Measurements from ENCODE around the gene B4GALT2. TPM values are rescaled to one million over a fixed set of nuclear protein-coding genes. Genes with fewer than 3 reads are reported as not detected.

B4GALT2 gene
- total and polyA plus RNA-seq, 2 experiments from 2014 or later: 81.6 to 97.4 TPM

DNA sequence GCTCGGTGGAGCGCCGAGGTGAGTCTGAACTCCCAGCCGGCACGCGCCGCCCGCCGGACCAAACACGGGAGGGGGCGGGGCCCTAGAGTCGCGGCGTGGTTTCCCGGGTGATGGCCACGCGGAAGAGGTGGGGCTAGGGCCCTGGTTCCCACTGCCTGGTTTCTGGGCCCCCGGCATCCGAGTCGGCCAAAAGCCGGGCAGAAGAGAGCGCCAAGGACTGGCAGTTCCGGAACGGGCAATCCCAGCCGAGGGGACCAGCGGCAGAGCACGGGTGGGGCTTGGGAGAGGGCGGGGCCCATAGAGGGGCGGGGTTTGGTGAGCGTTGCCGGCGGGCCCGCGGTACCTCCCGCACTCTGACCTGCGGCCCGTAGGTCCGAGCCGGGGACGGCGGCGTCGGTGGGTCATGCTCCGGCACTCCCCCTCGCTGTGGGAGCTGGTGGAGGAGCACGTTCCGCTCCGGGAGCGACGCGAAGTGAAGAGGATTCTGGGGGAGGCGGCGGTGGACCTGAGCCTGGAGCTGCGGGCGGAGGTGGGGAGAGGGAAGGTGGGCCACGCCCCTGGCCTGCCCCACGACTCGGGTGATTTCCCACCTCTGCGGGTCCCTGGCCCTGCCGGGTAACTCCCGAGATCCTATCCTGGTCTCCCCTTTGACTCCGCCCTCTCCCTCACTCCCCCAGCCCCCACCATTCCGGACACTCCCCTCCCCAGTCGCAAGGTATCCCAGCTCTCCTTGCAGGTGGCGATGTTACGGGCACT is 12.6 kb downstream of the B4GALT2 start, which contains the start of gene CCDC24:
CCDC24 (plus strand) TSS at position 124 of the 756 bp plus-strand sequence; CDS start at position 404, 280 bp downstream.
- Histone ChIP-seq H3K4me3 (peak within 1 kb of the TSS; percentile 56), H3K27me3 (no peaks in the 10 kb centered on the region), H3K9me3 (ENCODE audit: low read depth) (no peaks in the 10 kb centered on the region), H3K27ac (peak within 1 kb of the TSS; percentile 28), H3K36me3 (no peaks in the 10 kb centered on the region), H3K4me1 (ENCODE audit: low read depth) (peaks cover 4% of the 10 kb centered on the region)
- peak; percentile 84 to 86 for DNase-seq (ENCODE audit: low read depth in 1 of 2, low spot score in 1 of 2)
- TF ChIP-seq, protein P1, sequence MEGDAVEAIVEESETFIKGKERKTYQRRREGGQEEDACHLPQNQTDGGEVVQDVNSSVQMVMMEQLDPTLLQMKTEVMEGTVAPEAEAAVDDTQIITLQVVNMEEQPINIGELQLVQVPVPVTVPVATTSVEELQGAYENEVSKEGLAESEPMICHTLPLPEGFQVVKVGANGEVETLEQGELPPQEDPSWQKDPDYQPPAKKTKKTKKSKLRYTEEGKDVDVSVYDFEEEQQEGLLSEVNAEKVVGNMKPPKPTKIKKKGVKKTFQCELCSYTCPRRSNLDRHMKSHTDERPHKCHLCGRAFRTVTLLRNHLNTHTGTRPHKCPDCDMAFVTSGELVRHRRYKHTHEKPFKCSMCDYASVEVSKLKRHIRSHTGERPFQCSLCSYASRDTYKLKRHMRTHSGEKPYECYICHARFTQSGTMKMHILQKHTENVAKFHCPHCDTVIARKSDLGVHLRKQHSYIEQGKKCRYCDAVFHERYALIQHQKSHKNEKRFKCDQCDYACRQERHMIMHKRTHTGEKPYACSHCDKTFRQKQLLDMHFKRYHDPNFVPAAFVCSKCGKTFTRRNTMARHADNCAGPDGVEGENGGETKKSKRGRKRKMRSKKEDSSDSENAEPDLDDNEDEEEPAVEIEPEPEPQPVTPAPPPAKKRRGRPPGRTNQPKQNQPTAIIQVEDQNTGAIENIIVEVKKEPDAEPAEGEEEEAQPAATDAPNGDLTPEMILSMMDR (IDR thresholded peaks at IDR 0.05; ENCODE audit: low read depth, low read length): no peak

DNA sequence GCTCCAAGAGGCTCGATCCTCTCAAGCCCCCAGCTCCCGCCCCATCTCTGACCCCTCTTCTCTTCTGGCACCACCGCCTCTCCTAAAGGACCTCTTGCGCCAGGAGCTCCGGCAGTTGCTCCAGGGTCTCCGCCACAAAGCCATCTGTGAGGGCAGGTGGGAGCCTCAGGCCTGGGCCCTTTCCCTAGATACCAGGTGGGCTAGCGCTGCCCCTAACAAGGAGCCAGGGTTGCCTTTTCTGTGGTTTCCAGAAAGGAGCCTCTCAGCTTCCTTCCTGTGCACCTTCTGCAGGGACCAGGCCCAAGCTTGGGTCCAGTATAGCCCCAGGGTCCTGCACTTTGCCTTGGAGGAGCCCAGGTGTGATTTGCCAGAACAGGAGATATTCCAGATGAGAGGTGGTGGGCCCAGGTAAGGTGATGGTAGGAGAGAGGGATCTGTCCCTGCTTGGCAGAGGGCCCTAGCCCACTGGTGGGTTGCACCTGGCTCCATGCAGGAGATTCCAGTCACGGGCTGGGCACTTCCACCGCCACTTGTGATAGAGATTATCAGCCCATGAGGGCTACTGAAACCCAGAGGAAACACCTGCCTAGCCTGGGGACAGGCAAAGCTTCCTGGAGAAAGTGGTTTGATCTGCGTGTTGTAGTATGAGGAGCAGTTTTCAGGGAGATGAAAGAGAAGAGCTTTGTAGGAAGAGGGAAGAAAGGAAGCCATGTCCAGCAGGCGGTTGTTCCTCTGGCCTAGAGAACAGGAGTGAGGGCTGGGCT is 13.4 kb downstream of the B4GALT2 start:
- Histone ChIP-seq H3K9me3 (ENCODE audit: low read depth) (no peaks in the 10 kb centered on the region), H3K4me3 (peak overlapping the region; percentile 56), H3K27ac (peak overlapping the region; percentile 28), H3K27me3 (no peaks in the 10 kb centered on the region), H3K4me1 (ENCODE audit: low read depth) (peaks cover 4% of the 10 kb centered on the region), H3K36me3 (no peaks in the 10 kb centered on the region)
- TF ChIP-seq, protein P1 (IDR thresholded peaks at IDR 0.05; ENCODE audit: low read depth, low read length): no peak
- DNase-seq (ENCODE audit: low read depth in 1 of 2, low spot score in 1 of 2): no peak

DNA sequence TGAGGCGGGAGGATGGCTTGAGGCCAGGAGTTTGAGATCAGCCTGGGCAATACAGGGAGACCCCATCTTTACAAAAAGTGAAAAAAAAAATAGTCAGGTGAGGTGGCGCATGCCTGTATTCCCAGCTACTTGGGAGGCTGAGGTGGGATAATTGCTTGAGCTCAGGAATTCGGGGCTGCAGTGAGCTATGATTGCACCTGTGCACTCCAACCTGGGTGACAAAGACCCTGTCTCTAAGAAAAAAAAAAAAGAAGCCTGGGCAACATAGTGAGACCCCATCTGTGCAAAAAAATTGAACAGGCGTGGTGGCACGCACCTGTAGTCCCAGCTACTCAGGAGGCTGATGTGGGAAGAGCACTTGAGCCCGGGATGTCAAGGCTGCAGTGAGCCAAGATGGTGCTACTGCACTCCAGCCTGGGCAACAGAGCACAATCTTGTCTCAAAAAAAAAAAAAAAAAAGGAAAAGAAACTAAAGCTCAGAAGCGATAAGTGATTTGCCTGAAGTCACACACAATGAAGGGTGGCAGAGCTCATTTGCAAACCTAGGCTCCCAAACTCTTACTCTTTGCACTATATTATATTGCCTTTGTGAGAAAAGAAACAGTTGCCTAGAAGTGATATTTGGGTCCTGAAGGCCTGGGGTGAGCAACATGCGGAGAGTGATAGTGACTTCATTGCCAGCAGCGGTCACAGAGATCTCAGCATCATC is 14.3 kb downstream of the B4GALT2 start:
- Histone ChIP-seq H3K9me3 (ENCODE audit: low read depth) (no peaks in the 10 kb centered on the region), H3K36me3 (no peaks in the 10 kb centered on the region), H3K4me1 (ENCODE audit: low read depth) (peaks cover 4% of the 10 kb centered on the region), H3K27ac (no peak overlapping the region), H3K4me3 (no peak overlapping the region), H3K27me3 (no peaks in the 10 kb centered on the region)
- TF ChIP-seq, protein P1 (IDR thresholded peaks at IDR 0.05; ENCODE audit: low read depth, low read length): no peak
- no peak for DNase-seq (ENCODE audit: low read depth in 1 of 2, low spot score in 1 of 2)

DNA sequence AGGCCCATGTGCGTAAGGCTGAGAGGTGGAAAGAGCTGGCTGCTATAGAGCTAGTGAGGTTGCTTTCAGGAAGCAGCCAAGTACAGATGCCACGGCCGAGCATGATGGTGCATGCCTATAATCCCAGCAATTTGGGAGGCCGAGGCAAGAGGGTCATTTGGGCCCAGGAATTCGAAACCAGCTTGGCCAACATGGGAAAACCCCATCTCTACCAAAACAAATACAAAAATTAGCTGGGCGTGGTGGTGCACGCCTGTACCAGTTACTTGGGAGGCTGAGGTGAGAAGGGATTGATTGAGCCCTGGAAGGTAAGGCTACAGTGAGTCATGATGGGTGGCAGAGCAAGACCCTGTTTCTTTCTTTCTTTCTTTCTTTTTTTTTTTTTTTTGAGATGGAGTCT is 15.1 kb downstream of the B4GALT2 start:
- Histone ChIP-seq H3K4me3 (no peak overlapping the region), H3K36me3 (no peaks in the 10 kb centered on the region), H3K4me1 (ENCODE audit: low read depth) (peaks cover 4% of the 10 kb centered on the region), H3K9me3 (ENCODE audit: low read depth) (no peaks in the 10 kb centered on the region), H3K27me3 (no peaks in the 10 kb centered on the region), H3K27ac (no peak overlapping the region)
- no peak for DNase-seq (ENCODE audit: low read depth in 1 of 2, low spot score in 1 of 2)
- TF ChIP-seq, protein P1 (IDR thresholded peaks at IDR 0.05; ENCODE audit: low read depth, low read length): no peak

All from cardiac muscle cell (in vitro differentiated cells and primary cell).